CD4-positive, alpha-beta T cell treated with Interleukin-12 subunit alpha and Interleukin-12 subunit beta, for 1 hour (primary cell): ENCODE results near the gene ALKBH4.
"Not testable (repeated sequence)": the region's sequence is repeated elsewhere in the genome, so short reads cannot be mapped to it uniquely, and the experiment has no call there.

Experiments
- DNase-seq: peaks from one replicate; pipeline ENCODE4 v3.0.0-alpha.2; 2020

ALKBH4 gene

GRCh38 chr7:102426268-102427018 lies 38.2 kb downstream of the ALKBH4 start:
- peak; percentile 79 for DNase-seq

GRCh38 chr7:102425639-102426267 lies 38.9 kb downstream of the ALKBH4 start:
- DNase-seq, result peak; percentile 91

GRCh38 chr7:102424787-102425218 lies 39.9 kb downstream of the ALKBH4 start:
- no peak for DNase-seq

- no peak for DNase-seq
Measured at GRCh38 chr7:102424129-102424551, 40.5 kb downstream of the ALKBH4 start.

- DNase-seq, result no peak
Measured at GRCh38 chr7:102421706-102422240, 42.9 kb downstream of the ALKBH4 start.

- DNase-seq, result no peak
Measured at GRCh38 chr7:102418592-102418991, 46.1 kb downstream of the ALKBH4 start.

- peak; percentile 46 for DNase-seq
Measured at GRCh38 chr7:102417105-102417504, 47.6 kb downstream of the ALKBH4 start.

GRCh38 chr7:102416406-102416805 lies 48.3 kb downstream of the ALKBH4 start:
- no peak for DNase-seq

- DNase-seq, result peak; percentile 70
Measured at GRCh38 chr7:102415685-102416225, 48.9 kb downstream of the ALKBH4 start.

- no peak for DNase-seq
Measured at GRCh38 chr7:102413611-102414010, 51.1 kb downstream of the ALKBH4 start.

- no peak for DNase-seq
Measured at GRCh38 chr7:102413091-102413490, 51.6 kb downstream of the ALKBH4 start.

- peak; percentile 56 for DNase-seq
Measured at GRCh38 chr7:102412548-102412947, 52.1 kb downstream of the ALKBH4 start.

GRCh38 chr7:102410918-102411317 lies 53.7 kb downstream of the ALKBH4 start:
- no peak for DNase-seq

- no peak for DNase-seq
Measured at GRCh38 chr7:102410123-102410522, 54.5 kb downstream of the ALKBH4 start.

- DNase-seq, result no peak
Measured at GRCh38 chr7:102409340-102409739, 55.3 kb downstream of the ALKBH4 start.

- not testable (repeated sequence) for DNase-seq
Measured at GRCh38 chr7:102408530-102408929, 56.1 kb downstream of the ALKBH4 start.

- DNase-seq, result no peak
Measured at GRCh38 chr7:102407910-102408309, 56.8 kb downstream of the ALKBH4 start.
